IPS-11a (cell line): ENCODE data around the gene DMRTB1.

Experiments
- H3K4me3 ChIP-seq: one replicate; pipeline ENCODE4 v1.5.1; 2013; ENCODE audit warnings: low read depth, low read length, control low read depth

The DMRTB1 gene

GRCh38 chr1:53459321-53460175 is at the start of gene DMRTB1:
Gene DMRTB1, plus strand, starts transcription at chr1:53459399. Its CDS starts 55 bp downstream, at chr1:53459454.
- no peak within 1 kb of the TSS for H3K4me3 ChIP-seq

GRCh38 chr1:53409695-53410094 is 49.5 kb upstream of the DMRTB1 start:
- H3K4me3 ChIP-seq, result no peak overlapping the region

- no peak overlapping the region for H3K4me3 ChIP-seq
These were observed 49.1 kb upstream of the DMRTB1 start for GRCh38 chr1:53410100-53410541.

- no peak overlapping the region for H3K4me3 ChIP-seq
These were observed 48.5 kb upstream of the DMRTB1 start for GRCh38 chr1:53410701-53411100.

GRCh38 chr1:53411541-53412152 is 47.6 kb upstream of the DMRTB1 start:
- H3K4me3 ChIP-seq, result no peak overlapping the region

- no peak overlapping the region for H3K4me3 ChIP-seq
These were observed 46.7 kb upstream of the DMRTB1 start for GRCh38 chr1:53412285-53413174.

GRCh38 chr1:53413175-53414001 is 45.8 kb upstream of the DMRTB1 start:
- no peak overlapping the region for H3K4me3 ChIP-seq

- no peak overlapping the region for H3K4me3 ChIP-seq
These were observed 44.6 kb upstream of the DMRTB1 start for GRCh38 chr1:53414632-53415031.

- H3K4me3 ChIP-seq, result no peak overlapping the region
These were observed 43.8 kb upstream of the DMRTB1 start for GRCh38 chr1:53415432-53415831.

- no peak overlapping the region for H3K4me3 ChIP-seq
These were observed 42.9 kb upstream of the DMRTB1 start for GRCh38 chr1:53416269-53416813.

- H3K4me3 ChIP-seq, result no peak overlapping the region
These were observed 42.1 kb upstream of the DMRTB1 start for GRCh38 chr1:53417074-53417511.

- H3K4me3 ChIP-seq, result no peak overlapping the region
These were observed 40.2 kb upstream of the DMRTB1 start for GRCh38 chr1:53419034-53419433.

GRCh38 chr1:53420341-53420740 is 38.9 kb upstream of the DMRTB1 start:
- H3K4me3 ChIP-seq, result no peak overlapping the region

GRCh38 chr1:53421208-53421607 is 38.0 kb upstream of the DMRTB1 start:
- no peak overlapping the region for H3K4me3 ChIP-seq

GRCh38 chr1:53430261-53430660 is 28.9 kb upstream of the DMRTB1 start:
- no peak overlapping the region for H3K4me3 ChIP-seq

GRCh38 chr1:53430779-53431178 is 28.4 kb upstream of the DMRTB1 start:
- H3K4me3 ChIP-seq, result no peak overlapping the region

- no peak overlapping the region for H3K4me3 ChIP-seq
These were observed 28.0 kb upstream of the DMRTB1 start for GRCh38 chr1:53431244-53431643.

- H3K4me3 ChIP-seq, result no peak overlapping the region
These were observed 27.2 kb upstream of the DMRTB1 start for GRCh38 chr1:53431805-53432565.

GRCh38 chr1:53432611-53433010 is 26.6 kb upstream of the DMRTB1 start:
- H3K4me3 ChIP-seq, result no peak overlapping the region
